HepG2 (cell line): Measurements from ENCODE around the gene MEIG1. TPM values are rescaled to one million over a fixed set of nuclear protein-coding genes. Genes with fewer than 3 reads are reported as not detected.

ENCODE experiments used
- ARID2 ChIP-seq: sonication (generic); formaldehyde crosslinking; IDR thresholded peaks from 2 replicates; pipeline ENCODE4 v1.8.1; 2022; ENCODE audit warnings: mild to moderate bottlenecking, missing genetic modification reagents, borderline replicate concordance
- ATF3 ChIP-seq: sonication (generic); formaldehyde crosslinking; IDR thresholded peaks from 2 replicates; pipeline ENCODE4 v1.4.0; 2020; ENCODE audit warnings: missing genetic modification reagents
- CBX1 ChIP-seq: IDR thresholded peaks from one replicate; pipeline ENCODE4 v1.6.1; 2016; ENCODE audit warnings: antibody characterized with exemption, low read depth
- CERS6 ChIP-seq: sonication (generic); formaldehyde crosslinking; IDR thresholded peaks from 2 replicates; pipeline ENCODE4 v1.5.0; 2020; ENCODE audit warnings: missing genetic modification reagents
- E2F1 ChIP-seq: sonication (generic); formaldehyde crosslinking; IDR thresholded peaks from 2 replicates; pipeline ENCODE4 v1.5.0; 2020; ENCODE audit warnings: missing genetic modification reagents
- FOXP1 ChIP-seq, 2 experiments: fragments of 450-650 bp in 1 of 2; IDR thresholded peaks; 2 replicates each; pipeline ENCODE4 v1.6.1; 2017 to 2018; ENCODE audit warnings: antibody characterized with exemption in 1 of 2
- HINFP ChIP-seq: sonication (generic); formaldehyde crosslinking; IDR thresholded peaks from 2 replicates; pipeline ENCODE4 v1.4.0; 2020; ENCODE audit warnings: low read depth, mild to moderate bottlenecking, missing genetic modification reagents
- HNF4A ChIP-seq: sonication (generic); formaldehyde crosslinking; IDR thresholded peaks from 2 replicates; pipeline ENCODE4 v1.4.0; 2020; ENCODE audit warnings: missing genetic modification reagents
- HNF4G ChIP-seq, 2 experiments: sonication (generic) in 1 of 2; formaldehyde crosslinking in 1 of 2; IDR thresholded peaks; 2 replicates each; pipeline versions ENCODE4 v1.4.0 to v1.6.1; 2011 to 2020; ENCODE audit warnings: borderline replicate concordance in 2 of 2, low read depth in 2 of 2, mild to moderate bottlenecking in 2 of 2, low read length in 1 of 2, missing genetic modification reagents in 1 of 2, moderate library complexity in 1 of 2
- SOX6 ChIP-seq, 2 experiments: fragments of 450-650 bp in 1 of 2; sonication (generic) in 1 of 2; formaldehyde crosslinking in 1 of 2; IDR thresholded peaks; 2 replicates each; pipeline versions ENCODE4 v1.4.0 to v1.6.1; 2017 to 2020; ENCODE audit warnings: antibody characterized with exemption in 1 of 2, mild to moderate bottlenecking in 1 of 2, missing genetic modification reagents in 1 of 2
- TFDP2 ChIP-seq: sonication (generic); formaldehyde crosslinking; IDR thresholded peaks from 2 replicates; pipeline ENCODE4 v1.4.0; 2020; ENCODE audit warnings: missing genetic modification reagents
- ZBTB25 ChIP-seq: IDR thresholded peaks from 2 replicates; pipeline ENCODE4 v1.6.1; 2018; ENCODE audit warnings: missing genetic modification reagents
- ZFP90 ChIP-seq: sonication (generic); formaldehyde crosslinking; IDR thresholded peaks from 2 replicates; pipeline ENCODE4 v1.8.0; 2022; ENCODE audit warnings: missing genetic modification reagents, mild to moderate bottlenecking, inconsistent platforms, borderline replicate concordance
- ZGPAT ChIP-seq: IDR thresholded peaks from 2 replicates; pipeline ENCODE4 v1.6.1; 2016; ENCODE audit warnings: mild to moderate bottlenecking
- ZMAT3 ChIP-seq: sonication (generic); formaldehyde crosslinking; conservative IDR thresholded peaks from 2 replicates; pipeline ENCODE4 v1.7.0; 2021; ENCODE audit warnings: missing genetic modification reagents
- ZNF367 ChIP-seq: sonication (generic); formaldehyde crosslinking; IDR thresholded peaks from 2 replicates; pipeline ENCODE4 v1.4.0; 2020; ENCODE audit warnings: missing genetic modification reagents, borderline replicate concordance
- ZNF652 ChIP-seq: IDR thresholded peaks from 2 replicates; pipeline ENCODE4 v1.6.1; 2016; ENCODE audit warnings: low read depth, borderline replicate concordance
- ZNF800 ChIP-seq: sonication (generic); formaldehyde crosslinking; IDR thresholded peaks from 2 replicates; pipeline ENCODE4 v1.4.0; 2020; ENCODE audit warnings: missing genetic modification reagents
- polyA plus RNA-seq, 8 experiments: library from polyadenylated mRNA; depleted of rRNA in 3 of 8; stranded (reverse) in 7 of 8; unstranded in 1 of 8; fragments of >200 nt; fragmentation: Illumina TruSeq in 4 of 8; extraction: Trizol in 4 of 8; gene quantifications; 2 replicates each; pipeline versions ENCODE4 v1.2.1 to v1.2.3, GENCODE V29; 2011 to 2016; ENCODE audit warnings: low read depth in 4 of 8, missing spikeins in 1 of 8, mixed read lengths in 1 of 8; ENCODE audit not compliant: insufficient read depth in 1 of 8
- total RNA-seq, 5 experiments: library from RNA; depleted of rRNA; stranded (reverse); fragments of >200 nt; fragmentation: Illumina TruSeq; extraction: Trizol; gene quantifications; 2 replicates each; pipeline ENCODE4 v1.2.3, GENCODE V29; 2016; ENCODE audit warnings: low read depth in 1 of 5

MEIG1 gene
- total and polyA plus RNA-seq, 2 of the 13 experiments (the other 11 are each of a cell fraction or from before 2014, with no cell fraction given): not detected

- TF ChIP-seq CBX1: no peak
- no peak for TF ChIP-seq HNF4A (CRISPR knock-in tag)
- TF ChIP-seq CERS6 (CRISPR knock-in tag): no peak
- no peak for TF ChIP-seq ZBTB25 (CRISPR knock-in tag)
- no peak for TF ChIP-seq ZNF652
- TF ChIP-seq SOX6 (IDR thresholded peaks at IDR 0.05): no peak
- TF ChIP-seq SOX6 (CRISPR knock-in tag; IDR thresholded peaks at IDR 0.05): no peak
- no peak for TF ChIP-seq HINFP (CRISPR knock-in tag)
- 0 out of 2 replicates have a peak, but pooled peaks have one; percentile 68 for TF ChIP-seq ZFP90 (CRISPR knock-in tag)
- TF ChIP-seq FOXP1 (IDR thresholded peaks at IDR 0.05): no peak
- no peak for TF ChIP-seq FOXP1 (CRISPR knock-in tag; IDR thresholded peaks at IDR 0.05)
- no peak for TF ChIP-seq E2F1 (CRISPR knock-in tag)
- no peak for TF ChIP-seq ZGPAT (CRISPR knock-in tag)
- no peak for TF ChIP-seq HNF4G (IDR thresholded peaks at IDR 0.05; ENCODE audit: borderline replicate concordance, low read depth, low read length)
- TF ChIP-seq HNF4G (CRISPR knock-in tag; IDR thresholded peaks at IDR 0.05; ENCODE audit: borderline replicate concordance, low read depth): no peak
- no peak for TF ChIP-seq TFDP2 (CRISPR knock-in tag)
- TF ChIP-seq ARID2: no peak
- TF ChIP-seq ZMAT3 (CRISPR knock-in tag): no peak
- no peak for TF ChIP-seq ATF3
- TF ChIP-seq ZNF367: no peak
- no peak; the same call in 1 of the 2 replicates for TF ChIP-seq ZNF800 (CRISPR knock-in tag)
These were observed 5.7 kb upstream of the MEIG1 start (continued) for GRCh38 chr10:14953424-14954000.
